K562 (cell line): ENCODE data around the gene TSGA10IP. TPM values are rescaled to one million over a fixed set of nuclear protein-coding genes. Genes with fewer than 3 reads are reported as not detected.
A peak's percentile ranks its signal among the peaks of the same experiment; 100 is the strongest.

ENCODE experiments used
- CBFA2T3 ChIP-seq: fragments of 450-650 bp; IDR thresholded peaks from 2 replicates; pipeline ENCODE4 v1.6.1; 2017
- CUX1 ChIP-seq: fragments of 200-800 bp; sonication (Bioruptor generic); IDR thresholded peaks from 2 replicates; pipeline ENCODE4 v1.6.1; 2016; ENCODE audit warnings: missing genetic modification characterization, missing compliant biosample characterization
- ELF4 ChIP-seq: fragments of 450-650 bp; formaldehyde crosslinking; IDR thresholded peaks from 2 replicates; pipeline ENCODE4 v1.4.0; 2022; ENCODE audit warnings: missing genetic modification characterization
- KLF13 ChIP-seq: fragments of 450-650 bp; IDR thresholded peaks from 2 replicates; pipeline ENCODE4 v1.6.1; 2016; ENCODE audit warnings: missing genetic modification characterization, low read depth, mild to moderate bottlenecking, missing compliant biosample characterization, moderate library complexity, borderline replicate concordance
- MAX ChIP-seq: sonication (generic); formaldehyde crosslinking; IDR thresholded peaks from 2 replicates; pipeline ENCODE4 v1.9.0; 2022; ENCODE audit warnings: mild to moderate bottlenecking, missing genetic modification reagents
- MAZ ChIP-seq, 2 experiments: fragments of 450-650 bp in 1 of 2; sonication (generic) in 1 of 2; formaldehyde crosslinking; IDR thresholded peaks in 1 of 2; conservative IDR thresholded peaks in 1 of 2; 2 replicates each; pipeline versions ENCODE4 v1.4.0 to v1.5.0; 2020; ENCODE audit warnings: mild to moderate bottlenecking in 1 of 2, missing genetic modification reagents in 1 of 2
- MTA2 ChIP-seq: fragments of 450-650 bp; IDR thresholded peaks from 2 replicates; pipeline ENCODE4 v1.6.1; 2016; ENCODE audit warnings: low read depth
- NFRKB ChIP-seq: fragments of 450-650 bp; IDR thresholded peaks from 2 replicates; pipeline ENCODE4 v1.6.1; 2016; ENCODE audit warnings: low read depth
- TCF3 ChIP-seq: sonication (generic); formaldehyde crosslinking; IDR thresholded peaks from 2 replicates; pipeline ENCODE4 v1.4.0; 2020; ENCODE audit warnings: mild to moderate bottlenecking, missing genetic modification reagents
- TEAD1 ChIP-seq, 2 experiments: fragments of 450-650 bp in 1 of 2; sonication (generic) in 1 of 2; formaldehyde crosslinking; IDR thresholded peaks; 2 replicates each; pipeline versions ENCODE4 v1.4.0 to v1.8.0; 2020 to 2022; ENCODE audit warnings: mild to moderate bottlenecking in 2 of 2, missing genetic modification reagents in 1 of 2
- USF1 ChIP-seq: sonication (generic); formaldehyde crosslinking; IDR thresholded peaks from 2 replicates; pipeline ENCODE4 v1.9.0; 2022; ENCODE audit warnings: mild to moderate bottlenecking, missing genetic modification reagents
- ZBTB49 ChIP-seq: sonication (generic); formaldehyde crosslinking; IDR thresholded peaks from 2 replicates; pipeline ENCODE4 v1.8.0; 2022; ENCODE audit warnings: missing genetic modification reagents, mild to moderate bottlenecking, borderline replicate concordance
- ZKSCAN1 ChIP-seq: fragments of 150-350 bp; IDR thresholded peaks from 2 replicates; pipeline ENCODE4 v1.6.1; 2016; ENCODE audit warnings: low read depth, low read length
- ZNF395 ChIP-seq: fragments of 200-800 bp; sonication (Bioruptor generic); IDR thresholded peaks from 2 replicates; pipeline ENCODE4 v1.6.1; 2017; ENCODE audit warnings: missing genetic modification characterization, missing compliant biosample characterization
- ZNF780A ChIP-seq: fragments of 250-450 bp; sonication (Bioruptor Pico); IDR thresholded peaks from 2 replicates; pipeline ENCODE4 v1.5.0; 2021; ENCODE audit warnings: mild to moderate bottlenecking
- polyA plus RNA-seq, 8 experiments: library from polyadenylated mRNA; depleted of rRNA in 4 of 8; stranded (reverse) in 5 of 8; unstranded in 3 of 8; fragments of >200 nt; fragmentation: Nextera tagmentation in 2 of 8; fragmentation: Illumina TruSeq in 1 of 8; extraction: Ambion mirVana in 2 of 8; extraction: Trizol in 1 of 8; gene quantifications; 2 replicates each; pipeline versions ENCODE4 v1.2.1 to v1.2.3, GENCODE V29; 2011 to 2014; ENCODE audit warnings: inconsistent platforms in 1 of 8, missing spikeins in 1 of 8
- total RNA-seq, 7 experiments: library from RNA; depleted of rRNA in 6 of 7; stranded (reverse); fragments of >200 nt in 6 of 7; fragmentation: Illumina TruSeq in 2 of 7; extraction: Trizol in 2 of 7; gene quantifications; 2 replicates each; pipeline versions ENCODE4 v1.2.1 to v1.2.3, GENCODE V29; 2011 to 2021; ENCODE audit warnings: low replicate concordance in 1 of 7
- TF ChIP-seq, protein P1 (sequence below): fragments of 450-650 bp; IDR thresholded peaks from 2 replicates; pipeline ENCODE4 v1.6.1; 2016; ENCODE audit warnings: antibody characterized with exemption

Gene TSGA10IP
- total and polyA plus RNA-seq, 9 of the 15 experiments (the other 6 are each of a cell fraction or from before 2014, with no cell fraction given): not detected

- TF ChIP-seq, protein P1, sequence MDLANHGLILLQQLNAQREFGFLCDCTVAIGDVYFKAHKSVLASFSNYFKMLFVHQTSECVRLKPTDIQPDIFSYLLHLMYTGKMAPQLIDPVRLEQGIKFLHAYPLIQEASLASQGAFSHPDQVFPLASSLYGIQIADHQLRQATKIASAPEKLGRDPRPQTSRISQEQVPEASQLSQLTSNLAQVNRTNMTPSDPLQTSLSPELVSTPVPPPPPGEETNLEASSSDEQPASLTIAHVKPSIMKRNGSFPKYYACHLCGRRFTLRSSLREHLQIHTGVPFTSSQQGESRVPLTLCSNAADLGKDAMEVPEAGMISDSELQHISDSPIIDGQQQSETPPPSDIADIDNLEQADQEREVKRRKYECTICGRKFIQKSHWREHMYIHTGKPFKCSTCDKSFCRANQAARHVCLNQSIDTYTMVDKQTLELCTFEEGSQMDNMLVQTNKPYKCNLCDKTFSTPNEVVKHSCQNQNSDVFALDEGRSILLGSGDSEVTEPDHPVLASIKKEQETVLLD: peak; percentile 19; the same call in 1 of the 2 replicates
- TF ChIP-seq USF1: no peak
- TF ChIP-seq MAX (CRISPR knock-in tag): peak; percentile 13; the same call in 1 of the 2 replicates
- 0 out of 2 replicates have a peak, but pooled peaks have one; percentile 65 for TF ChIP-seq CUX1 (CRISPR knock-in tag)
- TF ChIP-seq TEAD1 (CRISPR knock-in tag; IDR thresholded peaks at IDR 0.05): peak in 1 of 2 experiments; percentile 34; a peak in 1 of 4 replicates
- TF ChIP-seq ZNF780A: no peak
- peak; percentile 52 for TF ChIP-seq TCF3 (CRISPR knock-in tag)
- TF ChIP-seq NFRKB: peak; percentile 55; the same call in 1 of the 2 replicates
- TF ChIP-seq KLF13 (tag): no peak
- TF ChIP-seq ZNF395: peak; percentile 69
- TF ChIP-seq ZBTB49 (CRISPR knock-in tag): no peak
- TF ChIP-seq CBFA2T3: peak; percentile 46
- 0 out of 2 replicates have a peak, but pooled peaks have one; percentile 42 for TF ChIP-seq ZKSCAN1
- peak in 1 of 2 experiments; percentile 34; a peak in 1 of 4 replicates for TF ChIP-seq MAZ (CRISPR knock-in tag; conservative IDR thresholded peaks at IDR 0.05 in 1 of 2, IDR thresholded peaks at IDR 0.05 in 1 of 2)
- peak; percentile 33; the same call in 1 of the 2 replicates for TF ChIP-seq ELF4 (CRISPR knock-in tag)
- TF ChIP-seq MTA2: peak; percentile 31; the same call in 1 of the 2 replicates
These were observed 17.3 kb upstream of the TSGA10IP start (continued) for GRCh38 chr11:65927904-65928397.
